GM18505 (cell line): ENCODE measurements around the gene HP1BP3.

Source experiments
- ATAC-seq: cut with Tn5 transposase; IDR thresholded peaks from one replicate; pipeline ENCODE4 v1.9.1; 2021; ENCODE audit not compliant: unreplicated experiment
- POLR2A ChIP-seq: IDR thresholded peaks from 4 replicates; pipeline ENCODE4 v1.6.1; 2011; ENCODE audit warnings: borderline replicate concordance; ENCODE audit not compliant: insufficient read depth, insufficient read length; ENCODE audit errors: extremely low read depth

HP1BP3 gene

GRCh38 chr1:20739225-20739624 lies 47.9 kb downstream of the HP1BP3 start:
- no peak for ATAC-seq
- no peak for TF ChIP-seq POLR2A

DNA sequence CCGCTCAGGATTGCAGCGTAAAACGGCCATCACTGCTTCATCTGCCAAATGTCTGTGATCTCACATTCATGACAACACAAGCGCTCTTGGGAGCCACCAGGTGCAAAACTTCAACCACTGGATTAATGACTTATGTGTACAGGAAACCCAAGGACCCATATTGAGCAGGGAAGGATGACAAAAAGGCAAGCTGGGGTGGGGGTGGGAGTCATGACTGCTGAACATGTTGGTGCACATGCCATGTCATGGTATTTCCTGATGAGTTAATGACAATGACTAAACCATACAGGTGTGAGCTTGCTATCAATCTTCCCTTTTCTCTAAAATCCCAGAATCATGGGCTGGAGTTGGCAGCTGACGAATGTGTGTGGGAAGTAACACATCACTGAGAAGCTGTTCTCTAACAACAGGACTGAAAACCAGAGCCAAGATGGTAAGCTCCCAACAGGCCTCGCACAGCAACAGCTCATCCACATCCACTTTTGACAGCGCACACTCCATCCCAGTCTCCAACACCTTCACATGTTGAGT lies 51.5 kb downstream of the HP1BP3 start:
- no peak for TF ChIP-seq POLR2A
- no peak for ATAC-seq

- no peak for ATAC-seq
- no peak for TF ChIP-seq POLR2A
Observed at GRCh38 chr1:20733360-20733975, 53.6 kb downstream of the HP1BP3 start.

- TF ChIP-seq POLR2A = no peak
- ATAC-seq = peak; percentile 49
Observed at GRCh38 chr1:20732588-20733359, 54.3 kb downstream of the HP1BP3 start, which contains the start of gene SH2D5. TSS of gene SH2D5 (minus strand) at chr1:20732703. CDS start at chr1:20728044, 4,659 bp downstream.

- no peak for ATAC-seq
Observed at GRCh38 chr1:20732071-20732587, 55.0 kb downstream of the HP1BP3 start.

DNA sequence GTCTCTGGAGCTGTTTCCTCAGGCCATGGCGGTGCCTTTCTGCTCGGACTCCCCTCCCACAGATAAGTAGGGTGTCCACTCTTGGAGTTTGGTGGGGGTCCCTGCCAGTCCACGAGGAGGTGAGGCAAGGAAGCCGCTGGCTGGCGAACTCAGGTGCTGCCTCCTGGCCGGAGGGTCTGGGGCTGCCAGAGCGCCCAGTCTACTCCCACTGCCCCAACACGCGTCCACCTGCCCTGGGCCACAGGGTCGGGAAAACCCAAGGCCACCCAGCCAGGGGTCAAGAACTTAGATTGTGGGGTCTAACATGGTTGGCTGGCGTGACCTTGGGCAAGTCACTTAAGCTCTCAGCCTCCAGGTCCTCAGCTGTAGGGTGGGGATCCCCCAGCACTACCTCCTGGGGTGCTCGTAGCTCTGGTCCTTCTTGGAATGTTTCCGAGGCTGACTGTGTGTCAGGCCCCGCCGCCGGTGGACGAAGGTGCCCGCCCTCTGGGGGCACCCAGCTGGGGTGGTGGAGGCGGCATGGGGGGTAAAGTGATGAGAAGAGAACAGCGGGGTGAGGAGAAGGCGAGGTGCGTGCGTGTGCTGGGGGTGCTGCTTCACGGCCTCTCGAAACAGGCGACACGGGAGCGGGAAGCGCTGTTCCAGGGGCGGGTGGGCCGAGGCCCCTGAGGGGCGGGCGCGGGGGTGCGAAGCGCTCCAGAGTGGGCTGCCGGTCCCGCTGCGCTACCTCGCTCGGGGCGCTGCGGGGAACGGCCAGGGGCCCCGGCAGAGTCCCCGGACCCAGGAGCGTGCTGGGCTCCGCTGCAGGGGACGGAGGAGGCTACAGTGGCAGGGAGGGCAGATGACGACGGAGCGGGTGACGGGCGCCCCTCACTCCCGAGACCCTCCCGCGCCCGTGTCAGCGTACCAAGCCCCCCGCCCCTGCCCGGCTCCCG lies 55.8 kb downstream of the HP1BP3 start:
- no peak for ATAC-seq
- TF ChIP-seq POLR2A = no peak

More at GRCh38 chr1:20732071-20732587, 55.0 kb downstream of the HP1BP3 start:
- no peak for TF ChIP-seq POLR2A

DNA sequence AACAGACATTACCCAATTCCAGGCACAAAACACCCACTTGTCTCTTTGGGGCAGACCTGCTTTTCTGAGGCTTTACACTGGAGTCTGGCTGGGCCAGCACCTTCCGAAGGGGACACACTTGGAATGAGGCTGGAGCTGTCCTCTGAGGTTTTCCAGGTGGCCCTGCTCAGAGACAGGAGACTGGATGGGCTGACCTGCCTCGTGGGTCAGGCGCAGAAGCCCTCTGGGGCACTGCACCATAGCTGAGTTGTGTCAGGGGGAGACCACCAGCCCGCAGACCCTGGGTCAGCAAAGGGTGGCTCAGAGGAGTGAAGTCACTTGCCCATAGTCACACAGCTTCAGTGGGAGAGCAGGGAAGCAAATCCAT lies 56.4 kb downstream of the HP1BP3 start:
- ATAC-seq = no peak
- no peak for TF ChIP-seq POLR2A

DNA sequence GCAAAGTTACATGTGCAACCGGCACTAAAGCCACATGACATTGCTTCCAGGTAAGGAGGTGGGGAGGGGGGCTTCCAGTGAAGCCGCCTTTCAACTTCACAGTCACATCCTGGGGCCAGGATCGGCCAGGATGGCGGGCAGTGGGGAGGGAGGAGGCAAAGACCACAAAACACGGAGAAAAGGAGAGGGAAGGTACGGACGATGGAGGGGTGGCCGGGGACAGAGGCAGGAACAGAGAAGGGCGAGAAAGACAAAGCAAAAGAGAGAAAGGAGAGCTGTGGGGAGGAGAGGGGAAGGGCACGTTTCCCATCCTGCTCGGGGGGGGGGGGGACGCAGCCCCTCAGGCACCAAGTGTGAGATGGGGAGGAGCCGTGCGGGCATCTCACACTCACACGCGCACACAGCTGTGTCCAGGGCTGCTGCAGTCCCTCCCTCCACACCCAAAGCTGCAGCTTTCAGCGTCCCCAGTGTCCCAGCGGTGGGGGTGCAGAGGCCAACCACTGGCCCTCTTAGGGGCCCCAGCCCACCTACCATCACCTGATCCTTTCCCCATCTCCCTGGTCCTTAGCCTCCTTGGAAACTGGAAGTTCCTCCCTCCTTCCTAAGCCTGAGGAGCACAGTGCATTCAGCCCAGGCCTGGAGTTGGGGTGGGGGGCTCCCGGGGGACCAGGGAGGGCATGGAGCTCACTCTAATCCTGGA lies 57.0 kb downstream of the HP1BP3 start:
- ATAC-seq = no peak
- TF ChIP-seq POLR2A = no peak

DNA sequence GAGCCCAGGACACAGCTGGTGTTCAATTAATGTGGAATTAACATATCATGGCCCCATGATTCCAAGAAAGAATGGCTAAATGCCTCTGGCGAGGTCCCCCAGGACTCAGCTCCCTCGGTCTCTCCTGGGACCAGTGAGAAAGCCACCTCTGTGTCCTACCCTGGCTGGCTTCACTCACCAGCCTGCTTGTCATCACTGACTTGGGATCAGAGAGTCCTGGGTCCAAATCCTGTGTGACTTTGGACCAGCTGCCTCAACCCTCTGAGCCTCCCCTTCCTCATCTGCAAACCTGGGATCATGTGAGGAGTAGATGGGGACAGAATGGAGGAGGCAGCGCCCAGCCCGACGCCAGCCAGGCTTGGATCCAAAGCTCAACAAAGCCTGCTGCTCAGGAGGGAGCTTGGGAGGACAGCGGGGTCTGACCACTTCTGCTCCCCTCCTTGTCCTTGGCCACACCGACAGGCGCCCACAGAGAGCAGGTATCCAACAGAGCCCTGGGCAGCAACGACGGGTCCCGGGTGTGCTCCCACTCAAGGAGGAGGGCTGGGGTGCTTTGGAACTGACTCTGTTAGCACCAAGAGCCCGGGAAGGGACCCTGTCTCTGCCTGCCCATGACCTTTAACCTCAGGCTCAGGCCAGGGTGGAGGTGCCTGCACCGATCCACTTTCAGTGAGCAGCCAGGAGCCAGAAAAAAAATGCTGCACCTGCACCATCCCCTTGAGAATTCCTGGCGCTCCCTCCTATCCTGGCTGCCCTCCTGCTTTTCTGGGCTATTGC lies 57.8 kb downstream of the HP1BP3 start:
- TF ChIP-seq POLR2A = no peak
- no peak for ATAC-seq

- no peak for ATAC-seq
- TF ChIP-seq POLR2A = no peak
Observed at GRCh38 chr1:20728371-20729154, 58.5 kb downstream of the HP1BP3 start.

- TF ChIP-seq POLR2A = no peak
- ATAC-seq = no peak
Observed at GRCh38 chr1:20727746-20728316, 59.3 kb downstream of the HP1BP3 start.
